Keratinocyte (primary cell): ENCODE measurements around the gene C12orf42. TPM values are rescaled to one million over a fixed set of nuclear protein-coding genes. Genes with fewer than 3 reads are reported as not detected.

Experiments
- DNase-seq: peaks from one replicate; pipeline ENCODE4 v3.0.0-alpha.2; 2011; ENCODE audit warnings: low read depth, missing footprints, low spot score
- FAIRE-seq: peaks from 2 replicates; lab custom pipeline; 2011; peaks lifted over from hg19 to GRCh38; lab: Jason Lieb, UNC
- H2AFZ ChIP-seq: 2 replicates; pipeline ENCODE4 v1.6.0; 2012; ENCODE audit warnings: low read length, control low read depth, inconsistent platforms; ENCODE audit not compliant: control insufficient read depth
- H3K27ac ChIP-seq: 2 replicates; pipeline ENCODE4 v1.5.1; 2011; ENCODE audit warnings: low read length; ENCODE audit not compliant: control insufficient read depth, insufficient read depth
- H3K27me3 ChIP-seq: 3 replicates; pipeline ENCODE4 v1.6.0; 2011; ENCODE audit warnings: low read length; ENCODE audit not compliant: control insufficient read depth, insufficient read depth; ENCODE audit errors: extremely low read depth
- H3K36me3 ChIP-seq, 2 experiments: 2 replicates in 1 of 2; 3 replicates in 1 of 2; pipeline ENCODE4 v1.5.1; 2011; ENCODE audit warnings: low read length in 2 of 2, mild to moderate bottlenecking in 1 of 2; ENCODE audit not compliant: control insufficient read depth in 2 of 2, insufficient read depth in 2 of 2; ENCODE audit errors: extremely low read depth in 1 of 2
- H3K4me1 ChIP-seq: 3 replicates; pipeline ENCODE4 v1.5.1; 2011; ENCODE audit warnings: low read length; ENCODE audit not compliant: control insufficient read depth, insufficient read depth; ENCODE audit errors: extremely low read depth
- H3K4me2 ChIP-seq: 3 replicates; pipeline ENCODE4 v1.6.0; 2011; ENCODE audit warnings: low read depth, low read length; ENCODE audit not compliant: control insufficient read depth, insufficient read depth; ENCODE audit errors: extremely low read depth
- H3K4me3 ChIP-seq, 3 experiments: fragments of 200-600 bp in 1 of 3; sonication (generic) in 1 of 3; 2 replicates in 2 of 3; 3 replicates in 1 of 3; pipeline ENCODE4 v1.5.1; 2011 to 2016; ENCODE audit warnings: low read length in 3 of 3, mild to moderate bottlenecking in 3 of 3, control low read depth in 2 of 3, inconsistent platforms in 1 of 3, low read depth in 1 of 3, mixed read lengths in 1 of 3, mixed run types in 1 of 3, moderate library complexity in 1 of 3; ENCODE audit not compliant: control insufficient read depth in 2 of 3, insufficient read depth in 2 of 3; ENCODE audit errors: extremely low read depth in 1 of 3
- H3K79me2 ChIP-seq: 2 replicates; pipeline ENCODE4 v1.6.0; 2012; ENCODE audit warnings: low read length; ENCODE audit not compliant: control insufficient read depth, insufficient read depth
- H3K9ac ChIP-seq: 3 replicates; pipeline ENCODE4 v1.6.0; 2011; ENCODE audit warnings: low read length; ENCODE audit not compliant: control insufficient read depth, insufficient read depth; ENCODE audit errors: extremely low read depth
- H3K9me1 ChIP-seq: 3 replicates; pipeline ENCODE4 v1.6.0; 2011; ENCODE audit warnings: low read length; ENCODE audit not compliant: control insufficient read depth, insufficient read depth; ENCODE audit errors: extremely low read depth
- H3K9me3 ChIP-seq: 2 replicates; pipeline ENCODE4 v1.5.1; 2012; ENCODE audit warnings: low read depth, low read length; ENCODE audit not compliant: control insufficient read depth
- H4K20me1 ChIP-seq: 3 replicates; pipeline ENCODE4 v1.6.0; 2011; ENCODE audit warnings: low read length; ENCODE audit not compliant: control insufficient read depth, insufficient read depth; ENCODE audit errors: extremely low read depth
- CTCF ChIP-seq, 3 experiments: IDR thresholded peaks in 1 of 3; conservative IDR thresholded peaks in 1 of 3; optimal IDR thresholded peaks in 1 of 3; 2 replicates in 2 of 3; 3 replicates in 1 of 3; pipeline versions ENCODE3 to v1.5.1; 2011; ENCODE audit warnings: low read length in 3 of 3, mild to moderate bottlenecking in 3 of 3, moderate library complexity in 2 of 3, control low read depth in 1 of 3, inconsistent platforms in 1 of 3; ENCODE audit not compliant: insufficient read depth in 2 of 3; ENCODE audit errors: extremely low read depth in 1 of 3
- EZH2 ChIP-seq: IDR thresholded peaks from one replicate; pipeline ENCODE4 v1.6.1; 2012; ENCODE audit warnings: inconsistent platforms, mild to moderate bottlenecking, low read length, moderate library complexity
- dilution Hi-C: fragments of 300-500 bp; cut with MboI; formaldehyde crosslinking; loops from one replicate; pipeline ENCODE4 v1.7.0; 2020; ENCODE audit warnings: low sequenced_read_pairs; ENCODE audit not compliant: extremely low pct_ligation_motif_present
- polyA plus RNA-seq, 5 experiments: library from polyadenylated mRNA; depleted of rRNA in 3 of 5; stranded (reverse) in 3 of 5; stranded (forward) in 1 of 5; unstranded in 1 of 5; fragments of >200 nt; gene quantifications; 1 replicate in 1 of 5; 2 replicates in 3 of 5; 3 replicates in 1 of 5; pipeline versions ENCODE4 v1.2.1 to v1.2.3, GENCODE V29; 2011 to 2012; ENCODE audit warnings: missing spikeins in 2 of 5, low read depth in 1 of 5, low replicate concordance in 1 of 5

The C12orf42 gene
- polyA plus RNA-seq, 1 donor (not counting 4 experiments of a cell fraction or from before 2014, with no cell fraction given): 0.08 TPM

- H3K27me3 ChIP-seq: no peaks in the 10 kb centered on the region
- H3K9ac ChIP-seq: no peak overlapping the region
- H3K4me1 ChIP-seq: no peaks in the 10 kb centered on the region
- no peaks in the 10 kb centered on the region for H3K9me1 ChIP-seq
- no peaks in the 10 kb centered on the region for H3K79me2 ChIP-seq
- H3K9me3 ChIP-seq: no peaks in the 10 kb centered on the region
- no peaks in the 10 kb centered on the region for H4K20me1 ChIP-seq
- TF ChIP-seq EZH2: no peak
- no peak for TF ChIP-seq CTCF (optimal IDR thresholded peaks at IDR 0.05 in 1 of 3, IDR thresholded peaks at IDR 0.05 in 1 of 3, conservative IDR thresholded peaks at IDR 0.05 in 1 of 3; ENCODE audit: extremely low read depth in 1 of 3, insufficient read depth in 2 of 3, low read length in 3 of 3)
- no peak overlapping the region for H3K4me3 ChIP-seq
- H3K4me2 ChIP-seq: no peak overlapping the region
- no peaks in the 10 kb centered on the region for H3K36me3 ChIP-seq
- peak overlapping the region; percentile 34 for H2AFZ ChIP-seq
- dilution Hi-C loops: no loop called here
- no peak for DNase-seq
- no peak overlapping the region for H3K27ac ChIP-seq
- FAIRE-seq: no peak
These were observed 34.7 kb upstream of the C12orf42 start for GRCh38 chr12:103530307-103531066.

DNA sequence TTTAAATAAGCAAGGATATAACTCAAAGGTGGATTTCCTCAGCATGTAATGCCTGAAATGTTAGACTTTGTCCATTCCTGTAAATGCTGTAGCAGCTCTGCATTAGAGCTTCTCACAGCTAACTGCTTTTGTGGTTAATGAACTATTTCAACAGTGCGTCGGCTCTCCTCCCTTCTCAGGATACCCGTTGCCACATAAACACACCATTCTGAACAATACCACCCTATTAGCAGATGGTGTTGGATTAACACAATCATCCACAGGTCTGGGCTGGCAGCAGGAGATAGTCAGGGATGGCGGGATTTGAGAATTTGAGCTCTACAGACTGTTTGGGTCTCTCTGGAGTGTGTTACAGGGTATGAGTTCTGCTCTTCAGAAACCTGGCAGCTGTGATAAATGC is 33.5 kb upstream of the C12orf42 start:
- Histone ChIP-seq H3K36me3 (no peaks in the 10 kb centered on the region), H3K4me1 (peaks cover 1% of the 10 kb centered on the region), H3K9me1 (no peaks in the 10 kb centered on the region), H3K9me3 (no peaks in the 10 kb centered on the region), H4K20me1 (no peaks in the 10 kb centered on the region), H3K79me2 (no peaks in the 10 kb centered on the region), H3K9ac (no peak overlapping the region), H3K27me3 (no peaks in the 10 kb centered on the region), H2AFZ (no peak overlapping the region), H3K27ac (no peak overlapping the region), H3K4me2 (no peak overlapping the region), H3K4me3 (no peak overlapping the region)
- FAIRE-seq (peak; percentile 53), DNase-seq (no peak)
- dilution Hi-C loops: no loop called here
- TF ChIP-seq CTCF (optimal IDR thresholded peaks at IDR 0.05 in 1 of 3, IDR thresholded peaks at IDR 0.05 in 1 of 3, conservative IDR thresholded peaks at IDR 0.05 in 1 of 3; ENCODE audit: extremely low read depth in 1 of 3, insufficient read depth in 2 of 3, low read length in 3 of 3): no peak
- no peak for TF ChIP-seq EZH2
